PFSK-1 (cell line): ENCODE data around the gene CSRNP2.

Source experiments
- FOXP2 ChIP-seq: optimal IDR thresholded peaks from 2 replicates; pipeline ENCODE3; 2011; ENCODE audit warnings: borderline replicate concordance, control low read depth, inconsistent platforms; ENCODE audit not compliant: insufficient read depth; ENCODE audit errors: extremely low read length, extremely low read depth
- POLR2AphosphoS5 ChIP-seq: IDR thresholded peaks from 2 replicates; pipeline ENCODE4 v1.6.1; 2012; ENCODE audit warnings: low read depth, mild to moderate bottlenecking, control low read depth, low read length, moderate library complexity
- REST ChIP-seq, 2 experiments: IDR thresholded peaks; 2 replicates each; pipeline versions ENCODE4 v1.6.1 to v1.8.0; 2011 to 2012; ENCODE audit warnings: low read depth in 2 of 2, low read length in 2 of 2, control low read depth in 1 of 2, inconsistent platforms in 1 of 2, mild to moderate bottlenecking in 1 of 2, moderate library complexity in 1 of 2; ENCODE audit not compliant: insufficient read depth in 1 of 2
- SIN3A ChIP-seq: IDR thresholded peaks from 2 replicates; pipeline ENCODE4 v1.6.1; 2012; ENCODE audit warnings: mild to moderate bottlenecking, low read length, moderate library complexity, borderline replicate concordance; ENCODE audit not compliant: insufficient read depth
- TAF1 ChIP-seq: IDR thresholded peaks from 2 replicates; pipeline ENCODE4 v1.6.1; 2012; ENCODE audit warnings: low read length, control low read depth, borderline replicate concordance; ENCODE audit not compliant: insufficient read depth

Gene CSRNP2

GRCh38 chr12:51115533-51115932, 32.1 kb upstream of the CSRNP2 start:
- TF ChIP-seq POLR2AphosphoS5, result no peak
- TF ChIP-seq REST (IDR thresholded peaks at IDR 0.05; ENCODE audit: insufficient read depth in 1 of 2, low read depth in 2 of 2, low read length in 2 of 2), result no peak
- no peak for TF ChIP-seq TAF1
- TF ChIP-seq FOXP2, result no peak
- no peak for TF ChIP-seq SIN3A

GRCh38 chr12:51108136-51108535, 24.7 kb upstream of the CSRNP2 start:
- TF ChIP-seq TAF1, result no peak
- TF ChIP-seq SIN3A, result no peak
- TF ChIP-seq POLR2AphosphoS5, result no peak
- no peak for TF ChIP-seq REST (IDR thresholded peaks at IDR 0.05; ENCODE audit: insufficient read depth in 1 of 2, low read depth in 2 of 2, low read length in 2 of 2)

DNA sequence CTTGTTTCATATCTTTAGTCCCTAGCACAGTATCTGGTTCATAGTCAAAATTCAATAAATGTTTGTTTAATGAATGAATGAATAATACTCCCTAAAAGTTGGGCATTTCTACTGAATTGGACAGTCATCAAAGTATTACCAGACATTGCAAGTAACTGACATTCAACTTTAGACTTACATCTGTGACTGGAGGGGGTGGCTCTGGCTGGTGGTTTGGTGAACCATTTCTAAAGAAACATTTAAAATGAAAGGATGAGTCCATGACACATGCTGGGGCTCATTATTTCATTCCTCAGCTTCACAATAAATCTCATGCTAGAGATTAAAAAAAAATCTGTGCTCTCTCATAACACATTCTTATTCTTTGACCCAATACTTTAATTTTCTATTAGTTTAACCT, 20.6 kb upstream of the CSRNP2 start:
- TF ChIP-seq TAF1, result no peak
- TF ChIP-seq REST (IDR thresholded peaks at IDR 0.05; ENCODE audit: insufficient read depth in 1 of 2, low read depth in 2 of 2, low read length in 2 of 2), result no peak
- no peak for TF ChIP-seq FOXP2
- TF ChIP-seq POLR2AphosphoS5, result no peak
- no peak for TF ChIP-seq SIN3A

GRCh38 chr12:51098611-51099010, 15.2 kb upstream of the CSRNP2 start:
- no peak for TF ChIP-seq SIN3A
- no peak for TF ChIP-seq TAF1
- TF ChIP-seq FOXP2, result no peak
- no peak for TF ChIP-seq REST (IDR thresholded peaks at IDR 0.05; ENCODE audit: insufficient read depth in 1 of 2, low read depth in 2 of 2, low read length in 2 of 2)

GRCh38 chr12:51090705-51091229, 7.4 kb upstream of the CSRNP2 start:
- TF ChIP-seq TAF1 (no peak), SIN3A (no peak), POLR2AphosphoS5 (no peak), FOXP2 (no peak), REST (IDR thresholded peaks at IDR 0.05; ENCODE audit: insufficient read depth in 1 of 2, low read depth in 2 of 2, low read length in 2 of 2) (no peak)
